Endothelial cell of hepatic sinusoid (primary cell): ENCODE results near the gene MED12L.

Source experiments
- in situ Hi-C: cut with HindIII; loops from 2 replicates; pipeline ENCODE4 v1.10.0; 2017; ENCODE audit warnings: low sequenced_read_pairs

Gene MED12L

GRCh38 chr3:151087648-151088047 lies 2.2 kb downstream of the MED12L start:
- in situ Hi-C loops, result no loop called here

GRCh38 chr3:151091685-151092345 lies 6.4 kb downstream of the MED12L start:
- in situ Hi-C loops, result no loop called here

GRCh38 chr3:151093148-151093547 lies 7.7 kb downstream of the MED12L start:
- in situ Hi-C loops, result no loop called here

- in situ Hi-C loops, result no loop called here
Observed at GRCh38 chr3:151093905-151094304, 8.4 kb downstream of the MED12L start.

- in situ Hi-C loops, result no loop called here
Observed at GRCh38 chr3:151096716-151097115, 11.3 kb downstream of the MED12L start.

GRCh38 chr3:151100076-151100475 lies 14.6 kb downstream of the MED12L start:
- in situ Hi-C loops, result no loop called here

- in situ Hi-C loops, result no loop called here
Observed at GRCh38 chr3:151101270-151101969, 16.0 kb downstream of the MED12L start.

GRCh38 chr3:151106311-151106710 lies 20.8 kb downstream of the MED12L start:
- in situ Hi-C loops, result no loop called here

- in situ Hi-C loops, result no loop called here
Observed at GRCh38 chr3:151107177-151107576, 21.7 kb downstream of the MED12L start.

GRCh38 chr3:151107701-151108100 lies 22.2 kb downstream of the MED12L start:
- in situ Hi-C loops, result no loop called here

- in situ Hi-C loops, result no loop called here
Observed at GRCh38 chr3:151109286-151109800, 23.9 kb downstream of the MED12L start.

GRCh38 chr3:151112731-151113130 lies 27.3 kb downstream of the MED12L start:
- in situ Hi-C loops, result no loop called here

GRCh38 chr3:151113343-151113742 lies 27.9 kb downstream of the MED12L start:
- in situ Hi-C loops, result no loop called here

- in situ Hi-C loops, result no loop called here
Observed at GRCh38 chr3:151117047-151117446, 31.6 kb downstream of the MED12L start.

GRCh38 chr3:151119188-151119587 lies 33.7 kb downstream of the MED12L start:
- in situ Hi-C loops, result no loop called here

GRCh38 chr3:151120409-151120808 lies 34.9 kb downstream of the MED12L start:
- in situ Hi-C loops, result no loop called here

- in situ Hi-C loops, result no loop called here
Observed at GRCh38 chr3:151121016-151121415, 35.6 kb downstream of the MED12L start.

- in situ Hi-C loops, result no loop called here
Observed at GRCh38 chr3:151123827-151124226, 38.4 kb downstream of the MED12L start.

- in situ Hi-C loops, result no loop called here
Observed at GRCh38 chr3:151124476-151124875, 39.0 kb downstream of the MED12L start.

GRCh38 chr3:151130428-151130827 lies 45.0 kb downstream of the MED12L start:
- in situ Hi-C loops, result no loop called here

- in situ Hi-C loops, result no loop called here
Observed at GRCh38 chr3:151133175-151133574, 47.7 kb downstream of the MED12L start.

GRCh38 chr3:151133917-151134450 lies 48.5 kb downstream of the MED12L start:
- in situ Hi-C loops, result no loop called here
